GM12878 (cell line): Measurements from ENCODE around the gene KIAA1328. TPM values are rescaled to one million over a fixed set of nuclear protein-coding genes. Genes with fewer than 3 reads are reported as not detected.

Experiments used
- ATAC-seq: fragments of 200-7000 bp; cut with Tn5 transposase; 3 replicates; pipeline ENCODE4 v1.9.1; 2020; ENCODE audit warnings: mild to moderate bottlenecking, moderate library complexity
- BruUV-seq: library from RNA; stranded (reverse); fragments of 400-500 nt; replicated peaks from 2 replicates; lab custom pipeline; 2021; lab: Mats Ljungman, UMichigan
- CTCF ChIA-PET: fragments of 300-600 bp; sonication (Branson Sonifier 250); formaldehyde crosslinking; extraction: SDS; loops from one replicate; lab custom pipeline; 2021; ENCODE audit warnings: inconsistent platforms; lab: Yijun Ruan, JAX
- POLR2A ChIA-PET: fragments of 350-600 bp; formaldehyde crosslinking; extraction: SDS; loops from one replicate; lab custom pipeline; 2021; ENCODE audit warnings: inconsistent platforms; lab: Charles Lee
- RAD21 ChIA-PET: fragments of 300-600 bp; sonication (Branson Sonifier 250); formaldehyde crosslinking; loops from one replicate; lab custom pipeline; 2023; ENCODE audit warnings: antibody characterized with exemption; ENCODE audit not compliant: unreplicated experiment; lab: Charles Lee
- SMC1A ChIA-PET: fragments of 300-600 bp; sonication (Branson Sonifier 250); formaldehyde crosslinking; loops from one replicate; lab custom pipeline; 2023; ENCODE audit not compliant: unreplicated experiment, uncharacterized antibody; lab: Charles Lee
- DNase-seq: peaks from one replicate; pipeline ENCODE4 v3.0.0-alpha.2; 2011; ENCODE audit warnings: low read depth, low spot score
- FAIRE-seq: peaks from 3 replicates; lab custom pipeline; 2011; peaks lifted over from hg19 to GRCh38; lab: Jason Lieb, UNC
- H2AFZ ChIP-seq: 2 replicates; pipeline ENCODE4 v1.6.0; 2011; ENCODE audit warnings: low read depth, low read length, control low read depth; ENCODE audit not compliant: control insufficient read depth
- H3K27ac ChIP-seq: 2 replicates; pipeline ENCODE4 v1.5.1; 2011; ENCODE audit warnings: control low read depth; ENCODE audit not compliant: control insufficient read depth, insufficient read depth
- H3K27me3 ChIP-seq, 2 experiments: replicated peaks in 1 of 2; 2 replicates each; pipeline versions ENCODE4 v1.6.0 to v1.6.1; 2011; ENCODE audit warnings: low read length in 1 of 2; ENCODE audit not compliant: control insufficient read depth in 2 of 2, insufficient read depth in 2 of 2
- H3K36me3 ChIP-seq, 2 experiments: 2 replicates each; pipeline ENCODE4 v1.5.1; 2011; ENCODE audit warnings: low read length in 1 of 2; ENCODE audit not compliant: control insufficient read depth in 2 of 2, insufficient read depth in 2 of 2
- H3K4me1 ChIP-seq: 2 replicates; pipeline ENCODE4 v1.6.1; 2011; ENCODE audit warnings: mild to moderate bottlenecking, low read length, moderate library complexity, mixed read lengths; ENCODE audit not compliant: control insufficient read depth, insufficient read depth
- H3K4me2 ChIP-seq: 2 replicates; pipeline ENCODE4 v1.6.0; 2011; ENCODE audit warnings: control low read depth; ENCODE audit not compliant: control insufficient read depth, insufficient read depth
- H3K4me3 ChIP-seq: fragments of 200-600 bp; sonication (generic); 2 replicates; pipeline ENCODE4 v1.5.1; 2016
- H3K79me2 ChIP-seq: 2 replicates; pipeline ENCODE4 v1.6.0; 2011; ENCODE audit warnings: low read length; ENCODE audit not compliant: control insufficient read depth, insufficient read depth
- H3K9ac ChIP-seq: 2 replicates; pipeline ENCODE4 v1.8.0; 2011; ENCODE audit warnings: low read length, control low read depth, mixed read lengths; ENCODE audit not compliant: control insufficient read depth, insufficient read depth
- H3K9me3 ChIP-seq: replicated peaks from 3 replicates; pipeline ENCODE4 v1.5.1; 2011; ENCODE audit warnings: mild to moderate bottlenecking, low read length; ENCODE audit not compliant: control insufficient read depth, insufficient read depth
- H4K20me1 ChIP-seq: 2 replicates; pipeline ENCODE4 v1.6.0; 2011; ENCODE audit not compliant: control insufficient read depth, insufficient read depth
- BCLAF1 ChIP-seq: fragments of 450-650 bp; IDR thresholded peaks from 2 replicates; pipeline ENCODE4 v1.6.1; 2017; ENCODE audit warnings: antibody characterized with exemption, mild to moderate bottlenecking, moderate library complexity
- BMI1 ChIP-seq: fragments of 450-650 bp; IDR thresholded peaks from 2 replicates; pipeline ENCODE4 v1.6.1; 2016; ENCODE audit warnings: mild to moderate bottlenecking, moderate library complexity, borderline replicate concordance
- EED ChIP-seq: sonication (generic); IDR thresholded peaks from 2 replicates; pipeline ENCODE4 v1.6.1; 2016; ENCODE audit warnings: antibody characterized with exemption, low read depth
- FOS ChIP-seq: IDR thresholded peaks from 3 replicates; pipeline ENCODE4 v1.6.1; 2011; ENCODE audit warnings: borderline replicate concordance; ENCODE audit not compliant: insufficient read length; ENCODE audit errors: extremely low read depth
- GABPA ChIP-seq: IDR thresholded peaks from 2 replicates; pipeline ENCODE4 v1.6.1; 2014; ENCODE audit warnings: antibody characterized with exemption, low read depth, mild to moderate bottlenecking, inconsistent platforms
- MTA3 ChIP-seq: IDR thresholded peaks from 2 replicates; pipeline ENCODE4 v1.6.1; 2012; ENCODE audit warnings: low read length, inconsistent platforms, borderline replicate concordance
- NFYA ChIP-seq: IDR thresholded peaks from 2 replicates; pipeline ENCODE4 v1.6.1; 2011; ENCODE audit warnings: low read depth, mild to moderate bottlenecking, low read length, improper control_type of control experiment, borderline replicate concordance
- PML ChIP-seq: IDR thresholded peaks from 2 replicates; pipeline ENCODE4 v1.6.1; 2012; ENCODE audit warnings: low read length, inconsistent platforms
- STAT1 ChIP-seq: fragments of 450-650 bp; conservative IDR thresholded peaks from 2 replicates; pipeline ENCODE4 v1.6.1; 2014; ENCODE audit warnings: antibody characterized with exemption, mild to moderate bottlenecking
- ZBED1 ChIP-seq: IDR thresholded peaks from 2 replicates; pipeline ENCODE4 v1.6.1; 2016; ENCODE audit warnings: borderline replicate concordance
- WGBS: methylation state at CpG from one replicate; pipeline ENCODE4 v1.1.6; 2016; ENCODE audit warnings: low lambda C conversion rate; ENCODE audit not compliant: insufficient replicate concordance, insufficient coverage; ENCODE audit errors: missing lambda C conversion rate; 5-methylcytosine and 5-hydroxymethylcytosine counted together
- in situ Hi-C: fragments of 300-500 bp; cut with MboI; formaldehyde crosslinking; loops from 9 replicates; pipeline ENCODE4 v1.14.3; 2018; ENCODE audit warnings: mixed read lengths
- intact Hi-C: fragments of 100-400 bp; cut with micrococcal nuclease; formaldehyde crosslinking; loops from one replicate; pipeline ENCODE4 v1.14.2; 2022; ENCODE audit not compliant: unreplicated experiment
- polyA plus RNA-seq, 11 experiments: library from polyadenylated mRNA; depleted of rRNA in 4 of 11; unstranded in 6 of 11; stranded (reverse) in 5 of 11; fragments of >200 nt; fragmentation: Nextera tagmentation in 4 of 11; fragmentation: Illumina TruSeq in 1 of 11; extraction: Ambion mirVana in 4 of 11; extraction: Trizol in 1 of 11; gene quantifications; 1 replicate in 1 of 11; 2 replicates in 10 of 11; pipeline versions ENCODE4 v1.2.1 to v1.2.3, GENCODE V29; 2011 to 2016; ENCODE audit warnings: inconsistent platforms in 2 of 11, missing spikeins in 2 of 11, low read depth in 1 of 11
- total RNA-seq, 4 experiments: library from RNA; depleted of rRNA in 3 of 4; stranded (reverse); fragments of >200 nt in 3 of 4; fragmentation: Illumina TruSeq in 1 of 4; extraction: Trizol in 1 of 4; gene quantifications; 2 replicates each; pipeline versions ENCODE4 v1.2.1 to v1.2.3, GENCODE V29; 2013 to 2021
- TF ChIP-seq, protein P1 (sequence below): fragments of 450-650 bp; IDR thresholded peaks from 2 replicates; pipeline ENCODE4 v1.6.1; 2017; ENCODE audit warnings: mild to moderate bottlenecking, moderate library complexity
- TF ChIP-seq, protein P2 (sequence below): fragments of 450-650 bp; IDR thresholded peaks from 2 replicates; pipeline ENCODE4 v1.6.1; 2017; ENCODE audit warnings: borderline replicate concordance

Gene KIAA1328
- total and polyA plus RNA-seq, 10 of the 15 experiments (the other 5 are each of a cell fraction or from before 2014, with no cell fraction given) = 3.1 to 7.1 (median 4.6) TPM

GRCh38 chr18:36856815-36857214 lies 27.9 kb downstream of the KIAA1328 start:
- ATAC-seq (no peak), DNase-seq (no peak), FAIRE-seq (no peak)
- RAD21 ChIA-PET = no interaction called here
- Histone ChIP-seq H3K9ac (no peak overlapping the region), H3K27me3 (no peaks in the 10 kb centered on the region), H3K27ac (no peak overlapping the region), H3K4me3 (no peak overlapping the region), H2AFZ (no peak overlapping the region), H3K4me1 (no peaks in the 10 kb centered on the region), H4K20me1 (no peaks in the 10 kb centered on the region), H3K36me3 (no peaks in the 10 kb centered on the region), H3K79me2 (no peaks in the 10 kb centered on the region), H3K4me2 (no peak overlapping the region), H3K9me3 (peaks cover 3% of the 10 kb centered on the region; the same call in 2 of the 3 replicates)
- WGBS = 96% methylated on average over 1 of the region's 1 CpG
- intact Hi-C loops = no loop called here
- POLR2A ChIA-PET = no interaction called here
- SMC1A ChIA-PET = no interaction called here
- in situ Hi-C loops = no loop called here
- TF ChIP-seq BMI1 (no peak), EED (no peak), NFYA (no peak), GABPA (no peak), BCLAF1 (no peak), MTA3 (no peak), FOS (no peak), PML (no peak), STAT1 (no peak), ZBED1 (no peak)
- TF ChIP-seq, protein P1, sequence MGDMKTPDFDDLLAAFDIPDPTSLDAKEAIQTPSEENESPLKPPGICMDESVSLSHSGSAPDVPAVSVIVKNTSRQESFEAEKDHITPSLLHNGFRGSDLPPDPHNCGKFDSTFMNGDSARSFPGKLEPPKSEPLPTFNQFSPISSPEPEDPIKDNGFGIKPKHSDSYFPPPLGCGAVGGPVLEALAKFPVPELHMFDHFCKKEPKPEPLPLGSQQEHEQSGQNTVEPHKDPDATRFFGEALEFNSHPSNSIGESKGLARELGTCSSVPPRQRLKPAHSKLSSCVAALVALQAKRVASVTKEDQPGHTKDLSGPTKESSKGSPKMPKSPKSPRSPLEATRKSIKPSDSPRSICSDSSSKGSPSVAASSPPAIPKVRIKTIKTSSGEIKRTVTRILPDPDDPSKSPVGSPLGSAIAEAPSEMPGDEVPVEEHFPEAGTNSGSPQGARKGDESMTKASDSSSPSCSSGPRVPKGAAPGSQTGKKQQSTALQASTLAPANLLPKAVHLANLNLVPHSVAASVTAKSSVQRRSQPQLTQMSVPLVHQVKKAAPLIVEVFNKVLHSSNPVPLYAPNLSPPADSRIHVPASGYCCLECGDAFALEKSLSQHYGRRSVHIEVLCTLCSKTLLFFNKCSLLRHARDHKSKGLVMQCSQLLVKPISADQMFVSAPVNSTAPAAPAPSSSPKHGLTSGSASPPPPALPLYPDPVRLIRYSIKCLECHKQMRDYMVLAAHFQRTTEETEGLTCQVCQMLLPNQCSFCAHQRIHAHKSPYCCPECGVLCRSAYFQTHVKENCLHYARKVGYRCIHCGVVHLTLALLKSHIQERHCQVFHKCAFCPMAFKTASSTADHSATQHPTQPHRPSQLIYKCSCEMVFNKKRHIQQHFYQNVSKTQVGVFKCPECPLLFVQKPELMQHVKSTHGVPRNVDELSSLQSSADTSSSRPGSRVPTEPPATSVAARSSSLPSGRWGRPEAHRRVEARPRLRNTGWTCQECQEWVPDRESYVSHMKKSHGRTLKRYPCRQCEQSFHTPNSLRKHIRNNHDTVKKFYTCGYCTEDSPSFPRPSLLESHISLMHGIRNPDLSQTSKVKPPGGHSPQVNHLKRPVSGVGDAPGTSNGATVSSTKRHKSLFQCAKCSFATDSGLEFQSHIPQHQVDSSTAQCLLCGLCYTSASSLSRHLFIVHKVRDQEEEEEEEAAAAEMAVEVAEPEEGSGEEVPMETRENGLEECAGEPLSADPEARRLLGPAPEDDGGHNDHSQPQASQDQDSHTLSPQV = no peak
- TF ChIP-seq, protein P2, sequence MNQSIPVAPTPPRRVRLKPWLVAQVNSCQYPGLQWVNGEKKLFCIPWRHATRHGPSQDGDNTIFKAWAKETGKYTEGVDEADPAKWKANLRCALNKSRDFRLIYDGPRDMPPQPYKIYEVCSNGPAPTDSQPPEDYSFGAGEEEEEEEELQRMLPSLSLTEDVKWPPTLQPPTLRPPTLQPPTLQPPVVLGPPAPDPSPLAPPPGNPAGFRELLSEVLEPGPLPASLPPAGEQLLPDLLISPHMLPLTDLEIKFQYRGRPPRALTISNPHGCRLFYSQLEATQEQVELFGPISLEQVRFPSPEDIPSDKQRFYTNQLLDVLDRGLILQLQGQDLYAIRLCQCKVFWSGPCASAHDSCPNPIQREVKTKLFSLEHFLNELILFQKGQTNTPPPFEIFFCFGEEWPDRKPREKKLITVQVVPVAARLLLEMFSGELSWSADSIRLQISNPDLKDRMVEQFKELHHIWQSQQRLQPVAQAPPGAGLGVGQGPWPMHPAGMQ = no peak
- CTCF ChIA-PET = no interaction called here
- BruUV-seq = no TSS peak
